Amniotic stem cell (primary cell): ENCODE results near the gene ALOX5.

Experiments used
- DNase-seq: peaks from one replicate; lab custom pipeline; 2025; lab: John Stamatoyannopoulos, UW

ALOX5 gene

DNA sequence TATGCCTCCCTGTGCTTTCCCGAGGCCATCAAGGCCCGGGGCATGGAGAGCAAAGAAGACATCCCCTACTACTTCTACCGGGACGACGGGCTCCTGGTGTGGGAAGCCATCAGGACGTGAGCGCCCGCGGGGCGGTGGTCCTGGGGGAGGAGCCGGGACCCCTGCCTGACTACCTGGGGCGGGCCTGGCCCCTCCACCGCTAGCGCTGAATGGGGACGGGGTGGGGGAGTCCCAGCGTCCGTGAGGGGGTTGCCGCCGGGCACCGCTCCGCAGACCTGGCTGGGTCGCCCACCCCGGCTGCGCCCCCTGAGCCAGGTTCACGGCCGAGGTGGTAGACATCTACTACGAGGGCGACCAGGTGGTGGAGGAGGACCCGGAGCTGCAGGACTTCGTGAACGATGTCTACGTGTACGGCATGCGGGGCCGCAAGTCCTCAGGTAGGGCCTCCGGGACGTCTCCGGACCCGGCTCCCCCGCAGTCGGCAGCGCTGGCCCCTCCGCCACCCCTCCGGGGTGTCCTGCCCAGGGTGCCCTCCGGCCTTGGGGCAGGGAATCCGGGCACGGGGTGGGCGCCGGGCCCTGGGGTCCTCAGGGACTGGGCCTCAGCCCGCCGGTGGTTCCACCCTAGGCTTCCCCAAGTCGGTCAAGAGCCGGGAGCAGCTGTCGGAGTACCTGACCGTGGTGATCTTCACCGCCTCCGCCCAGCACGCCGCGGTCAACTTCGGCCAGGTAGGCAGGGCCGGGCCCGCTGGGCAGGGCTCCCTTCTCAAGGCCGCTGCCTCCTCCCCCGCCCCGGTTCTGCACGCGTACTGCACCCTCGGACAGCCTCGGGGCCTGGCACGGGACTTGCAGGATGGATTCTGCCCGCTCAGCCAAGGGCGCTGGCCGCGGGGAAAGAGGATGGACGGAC lies 69.3 kb downstream of the ALOX5 start:
- DNase-seq, result no peak

DNA sequence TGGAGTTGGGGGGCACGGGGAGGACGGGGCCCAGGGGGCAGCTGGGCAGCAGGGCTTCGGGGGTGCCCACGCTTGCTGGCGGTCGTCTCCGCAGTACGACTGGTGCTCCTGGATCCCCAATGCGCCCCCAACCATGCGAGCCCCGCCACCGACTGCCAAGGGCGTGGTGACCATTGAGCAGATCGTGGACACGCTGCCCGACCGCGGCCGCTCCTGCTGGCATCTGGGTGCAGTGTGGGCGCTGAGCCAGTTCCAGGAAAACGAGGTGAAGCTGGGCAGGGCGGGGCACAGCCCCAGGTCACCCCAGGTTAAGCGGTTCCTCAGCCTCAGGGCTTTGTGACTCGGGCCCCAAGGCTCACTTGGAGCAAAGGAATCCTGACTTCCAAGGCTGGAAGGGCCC lies 70.0 kb downstream of the ALOX5 start:
- DNase-seq, result no peak

DNA sequence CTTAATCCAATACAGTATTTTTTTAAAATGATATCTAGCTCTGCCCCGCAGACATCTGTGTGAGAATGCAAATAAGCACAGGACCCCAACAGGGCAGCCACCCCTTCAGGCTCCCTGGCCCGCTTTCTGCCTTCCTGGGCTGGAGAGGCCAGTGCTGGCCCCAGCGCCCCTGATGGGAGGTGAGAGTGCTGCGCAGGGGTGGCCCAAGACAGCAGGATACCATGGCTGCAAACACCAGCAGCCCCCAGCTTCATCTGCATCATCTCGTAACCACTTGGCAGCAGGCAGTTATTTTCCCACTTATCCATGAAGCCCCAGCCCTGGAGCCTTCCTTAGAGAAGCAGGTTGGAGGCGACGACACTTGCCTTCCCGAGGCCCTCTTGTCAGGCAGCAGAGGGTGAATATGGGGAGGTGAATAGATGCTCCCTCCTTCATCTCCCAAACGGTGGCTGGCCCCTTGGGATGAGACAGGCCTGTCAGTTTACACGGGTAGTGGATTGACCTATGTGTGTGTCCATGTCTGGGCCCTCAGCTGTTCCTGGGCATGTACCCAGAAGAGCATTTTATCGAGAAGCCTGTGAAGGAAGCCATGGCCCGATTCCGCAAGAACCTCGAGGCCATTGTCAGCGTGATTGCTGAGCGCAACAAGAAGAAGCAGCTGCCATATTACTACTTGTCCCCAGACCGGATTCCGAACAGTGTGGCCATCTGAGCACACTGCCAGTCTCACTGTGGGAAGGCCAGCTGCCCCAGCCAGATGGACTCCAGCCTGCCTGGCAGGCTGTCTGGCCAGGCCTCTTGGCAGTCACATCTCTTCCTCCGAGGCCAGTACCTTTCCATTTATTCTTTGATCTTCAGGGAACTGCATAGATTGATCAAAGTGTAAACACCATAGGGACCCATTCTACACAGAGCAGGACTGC lies 71.2 kb downstream of the ALOX5 start:
- DNase-seq, result no peak

DNA sequence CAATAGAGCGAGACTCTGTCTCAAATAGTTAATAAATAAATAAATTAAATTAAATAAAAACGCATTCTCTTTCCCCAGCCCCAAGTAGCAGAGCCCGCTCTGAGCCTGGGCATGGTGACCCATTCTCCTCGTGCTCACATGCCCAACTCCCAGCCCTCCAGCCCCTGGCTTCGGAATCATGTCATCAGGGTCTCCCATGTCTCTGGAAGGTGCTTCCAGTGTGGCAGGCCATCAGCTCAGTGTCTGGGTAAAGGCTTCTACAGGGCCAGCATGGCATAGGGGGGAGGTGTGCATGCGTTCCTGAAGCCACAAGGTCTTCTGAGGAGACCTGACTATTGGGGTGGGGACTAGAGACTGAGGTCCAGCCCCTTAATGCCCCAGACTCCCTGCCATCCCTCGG lies 72.8 kb downstream of the ALOX5 start:
- no peak for DNase-seq

DNA sequence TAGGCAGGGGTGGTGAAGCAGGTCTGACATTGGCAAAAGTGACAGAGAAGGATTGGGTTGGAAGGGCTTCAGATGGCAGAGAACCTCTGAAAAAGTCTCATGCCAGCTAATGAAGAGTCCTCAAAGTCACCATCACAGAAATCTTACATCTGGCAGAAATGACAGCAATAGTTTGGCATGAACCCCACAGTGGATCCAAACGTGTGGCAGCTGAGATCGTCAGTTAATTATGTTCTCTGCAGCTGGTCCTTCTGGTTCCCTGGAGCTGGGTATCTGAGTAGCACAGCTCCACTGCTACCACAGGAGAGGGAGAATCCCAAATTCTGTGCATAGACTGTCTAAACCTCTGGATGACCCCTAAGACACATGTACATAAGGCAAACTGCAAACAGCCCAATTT lies 73.4 kb downstream of the ALOX5 start:
- DNase-seq, result no peak

DNA sequence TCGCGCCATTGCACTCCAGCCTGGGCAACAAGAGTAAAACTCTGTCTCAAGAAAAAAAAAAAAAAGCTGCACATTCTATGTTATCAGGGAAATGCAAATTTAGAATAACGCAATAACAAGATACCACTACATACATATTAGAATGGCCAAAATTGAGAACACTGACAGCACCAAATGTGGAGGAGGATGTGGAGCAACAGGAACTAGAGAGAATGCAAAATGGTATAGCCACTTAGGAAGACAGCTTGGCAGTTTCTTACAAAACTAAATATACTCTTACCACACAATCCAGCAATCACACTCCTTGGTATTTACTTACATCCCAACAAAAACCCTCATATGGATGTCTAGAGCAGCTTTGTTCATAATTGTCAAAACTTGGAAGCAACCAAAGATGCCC lies 76.8 kb downstream of the ALOX5 start:
- no peak for DNase-seq

DNA sequence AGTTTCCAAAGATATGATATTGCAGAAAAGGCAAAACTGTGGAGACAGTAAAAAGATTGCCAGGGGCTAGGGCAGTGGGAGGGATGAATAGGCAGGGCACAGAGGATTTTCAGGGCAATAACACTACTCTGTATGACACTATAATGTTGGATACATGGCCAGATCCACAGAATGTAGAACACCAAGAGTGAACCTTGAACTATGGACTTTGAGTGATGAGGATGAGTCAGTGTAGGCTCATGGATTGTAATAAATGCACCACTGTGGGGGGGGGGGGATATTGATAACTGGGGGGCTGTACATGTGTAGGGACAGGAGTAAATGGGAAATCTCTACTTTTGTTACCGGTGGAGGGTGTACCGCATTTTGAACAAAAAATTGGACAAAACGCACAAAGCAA lies 77.4 kb downstream of the ALOX5 start:
- no peak for DNase-seq

DNA sequence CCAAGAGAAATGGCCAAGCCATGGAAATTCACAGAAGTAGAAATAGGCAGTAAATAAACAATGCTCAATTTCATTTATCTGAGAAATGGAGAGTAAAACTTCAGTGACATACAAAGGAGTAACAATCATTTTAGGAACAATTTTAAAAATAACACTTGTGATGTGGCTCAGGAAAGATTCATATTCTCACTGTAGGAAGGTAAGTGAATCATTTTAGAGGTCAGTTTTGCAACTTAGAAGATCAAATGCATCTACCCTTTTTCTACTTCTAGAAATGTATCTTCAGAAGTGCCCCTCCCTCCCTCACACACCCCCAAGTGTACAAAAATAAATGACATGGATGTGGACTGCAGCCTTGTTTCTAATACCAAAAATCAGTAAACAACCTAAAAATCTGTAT lies 78.3 kb downstream of the ALOX5 start:
- DNase-seq, result no peak

DNA sequence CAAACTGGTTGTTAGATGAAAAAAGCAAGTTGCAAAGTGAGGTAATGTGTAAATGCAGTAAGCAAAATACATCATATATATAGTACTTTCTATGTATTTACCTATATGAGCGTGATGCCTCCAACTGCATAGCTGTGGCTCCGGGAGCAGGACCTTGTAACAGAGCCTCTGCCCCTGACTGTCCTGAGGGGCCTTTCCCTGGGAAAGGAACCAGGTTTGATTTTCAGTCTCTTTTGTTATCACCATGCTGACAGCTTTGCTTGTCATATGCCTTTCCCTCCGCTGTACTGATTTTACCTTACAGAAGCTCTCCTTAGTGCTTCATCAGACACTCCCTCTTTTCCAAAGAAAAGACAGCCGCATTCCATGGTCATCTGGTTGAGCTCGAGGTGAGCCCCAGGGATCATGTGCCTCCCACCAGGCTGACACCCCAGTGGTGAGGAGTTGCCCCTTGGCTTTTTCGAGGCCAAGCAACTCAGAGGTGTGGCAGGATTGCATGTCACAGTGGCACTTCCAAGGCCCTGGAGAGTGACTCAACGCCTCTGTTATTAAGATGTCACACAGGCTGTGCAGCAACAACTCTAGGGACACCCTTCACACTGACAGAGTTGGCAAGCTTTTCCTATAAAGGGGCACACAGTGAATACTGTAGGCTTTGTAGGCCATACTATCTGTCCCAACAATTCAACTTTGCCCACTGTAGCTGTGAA lies 78.9 kb downstream of the ALOX5 start:
- DNase-seq, result no peak

DNA sequence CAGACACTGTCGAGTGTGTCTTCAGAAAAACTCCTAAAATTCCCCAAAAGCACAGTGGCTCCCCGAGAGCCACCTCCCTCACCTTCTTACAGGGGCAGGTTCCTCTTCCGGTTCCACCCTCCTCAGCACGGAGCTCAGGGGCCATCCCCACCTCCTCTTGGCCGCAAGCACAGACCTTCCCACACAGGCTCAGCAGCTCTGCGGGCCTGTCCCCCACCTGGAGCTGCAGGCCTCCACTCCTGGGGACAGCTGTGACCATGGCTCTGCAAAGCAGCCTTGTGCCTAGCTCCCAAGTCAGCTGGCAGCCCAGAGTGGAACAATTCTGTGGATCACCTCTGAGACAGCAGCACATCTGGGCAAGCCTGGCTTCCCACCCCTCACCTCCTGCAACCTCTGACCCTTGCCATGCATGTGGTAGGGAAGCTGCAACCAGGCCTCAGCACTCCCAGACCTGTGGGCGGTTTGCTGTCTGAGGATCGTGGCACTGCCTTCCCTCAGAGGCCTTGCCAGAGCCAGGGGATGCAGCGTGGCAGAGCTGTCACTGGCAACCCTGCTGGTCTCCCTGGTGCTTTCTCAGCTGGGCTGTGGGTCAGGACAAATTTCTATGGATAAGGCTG lies 79.7 kb downstream of the ALOX5 start:
- no peak for DNase-seq

DNA sequence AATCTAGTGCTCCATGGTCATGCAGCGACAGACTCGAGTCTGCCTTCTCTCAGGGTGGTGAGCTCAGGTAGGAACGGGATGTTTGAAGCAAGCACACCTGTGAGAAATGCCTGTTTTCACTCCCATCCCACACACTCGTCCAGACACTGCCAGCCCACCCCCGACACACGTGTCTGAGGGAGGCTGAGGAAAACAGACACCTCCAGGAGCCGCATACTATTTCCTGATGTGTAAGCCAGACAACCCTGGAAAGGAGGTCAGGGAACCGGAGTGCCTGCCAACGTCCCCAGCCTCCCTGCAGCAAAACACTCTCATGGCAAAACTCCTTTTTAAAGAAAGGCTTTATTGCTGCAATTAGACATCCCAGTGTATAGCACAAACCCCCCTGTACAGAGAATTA lies 80.2 kb downstream of the ALOX5 start:
- no peak for DNase-seq

DNA sequence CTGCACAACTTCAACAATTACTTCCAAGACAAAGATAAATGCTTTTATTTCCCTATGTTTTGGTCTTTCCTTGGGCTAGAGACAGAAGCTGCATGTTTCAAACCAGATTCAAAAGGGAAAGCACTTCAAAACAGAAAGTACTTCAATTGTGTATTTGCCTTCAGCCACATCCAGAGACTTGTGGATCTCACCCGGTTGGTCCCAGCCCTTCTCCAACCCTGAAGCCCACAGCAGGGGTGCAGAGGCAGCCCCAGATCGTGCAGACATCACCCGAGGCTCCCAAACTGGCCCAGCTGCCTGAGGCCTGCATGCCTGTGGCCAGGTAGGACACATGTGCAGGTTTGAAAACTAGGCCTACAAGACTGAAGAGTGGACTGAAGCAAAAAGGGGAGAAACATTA lies 80.8 kb downstream of the ALOX5 start:
- no peak for DNase-seq

DNA sequence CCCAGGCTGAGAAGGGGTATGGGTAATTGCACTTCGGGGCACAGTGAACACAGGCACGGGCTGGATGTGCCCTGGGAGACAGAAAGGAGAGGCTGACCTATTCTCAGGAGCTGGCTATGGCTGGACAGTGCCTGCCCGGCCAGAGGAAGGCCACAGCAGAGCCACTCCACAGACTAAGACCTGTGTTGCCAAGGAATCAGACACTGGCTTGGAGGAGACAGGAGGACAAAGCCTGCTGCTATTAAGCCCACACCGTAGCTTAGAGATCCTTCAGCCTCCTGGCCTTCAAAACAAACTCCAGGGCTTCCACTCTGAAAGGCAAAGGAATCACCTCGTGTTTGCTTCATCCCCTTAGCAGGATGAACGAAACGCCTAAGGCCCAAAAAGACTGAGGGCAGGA lies 82.2 kb downstream of the ALOX5 start:
- DNase-seq, result no peak

DNA sequence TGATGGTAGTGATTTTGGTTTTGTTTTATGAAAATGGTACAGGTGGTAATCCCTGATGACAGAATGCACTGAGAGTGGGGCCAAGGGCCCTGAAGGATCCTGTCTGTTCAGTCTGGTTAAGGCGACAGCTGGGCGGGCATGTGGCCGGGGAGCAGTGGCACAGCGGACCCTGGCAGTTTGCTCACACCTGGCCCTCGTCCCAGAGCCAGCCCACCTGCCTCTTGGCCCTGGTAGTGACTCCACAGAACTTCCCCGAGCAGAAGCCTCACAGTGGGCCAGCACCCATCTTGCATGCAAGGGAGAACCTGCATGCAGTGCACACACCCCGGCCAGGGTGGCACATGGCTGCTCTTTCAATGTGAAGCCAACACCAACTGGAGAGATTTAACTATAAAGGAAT lies 82.8 kb downstream of the ALOX5 start:
- no peak for DNase-seq

DNA sequence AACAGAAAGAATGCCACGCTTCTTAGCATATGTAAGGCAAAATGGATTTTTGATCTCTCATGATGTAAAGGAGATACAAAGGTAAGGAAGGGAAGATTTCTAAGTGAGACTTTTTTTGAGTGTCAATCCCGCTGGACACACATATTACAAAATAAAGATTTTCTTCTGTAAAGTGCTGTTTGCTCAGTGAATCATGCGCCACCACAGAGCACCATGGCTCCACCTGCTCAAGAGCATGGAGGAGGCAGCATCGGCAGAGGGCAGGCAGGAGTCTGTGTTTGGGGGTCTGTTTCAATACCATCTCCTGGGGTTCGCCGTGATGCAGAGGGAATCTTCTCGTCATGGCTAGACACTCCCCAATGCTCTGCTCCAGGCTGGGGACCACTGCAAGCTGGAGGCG lies 83.5 kb downstream of the ALOX5 start:
- DNase-seq, result no peak

DNA sequence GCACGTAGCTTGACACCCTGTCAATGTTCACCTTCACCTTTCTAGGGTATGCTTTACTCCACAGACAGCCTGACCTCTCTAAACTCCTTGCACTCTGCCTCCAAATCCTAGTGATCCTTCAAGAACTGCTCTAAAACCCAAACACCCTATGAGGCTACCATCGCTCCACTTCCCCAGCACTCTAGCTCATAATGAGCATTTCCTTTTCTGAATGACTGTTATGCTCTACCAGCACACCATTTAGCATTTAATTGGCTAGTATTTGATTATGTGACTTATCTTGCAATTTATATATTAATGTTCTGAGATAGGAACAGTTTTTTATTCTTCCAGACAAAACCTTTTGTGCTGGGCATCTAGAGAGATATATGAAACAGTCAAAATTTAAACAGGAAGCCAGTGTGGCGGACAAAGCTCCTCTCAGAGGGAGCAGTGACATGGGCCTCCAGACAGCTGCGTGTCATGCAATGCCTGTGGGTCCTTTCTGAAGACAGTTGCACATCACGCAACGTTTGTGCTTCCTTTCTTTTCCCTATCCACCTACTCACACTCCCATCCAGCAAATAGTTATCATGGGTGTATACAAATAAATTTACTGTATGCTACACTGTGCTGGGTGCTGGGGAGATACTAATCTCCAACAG lies 86.3 kb downstream of the ALOX5 start:
- DNase-seq, result no peak

DNA sequence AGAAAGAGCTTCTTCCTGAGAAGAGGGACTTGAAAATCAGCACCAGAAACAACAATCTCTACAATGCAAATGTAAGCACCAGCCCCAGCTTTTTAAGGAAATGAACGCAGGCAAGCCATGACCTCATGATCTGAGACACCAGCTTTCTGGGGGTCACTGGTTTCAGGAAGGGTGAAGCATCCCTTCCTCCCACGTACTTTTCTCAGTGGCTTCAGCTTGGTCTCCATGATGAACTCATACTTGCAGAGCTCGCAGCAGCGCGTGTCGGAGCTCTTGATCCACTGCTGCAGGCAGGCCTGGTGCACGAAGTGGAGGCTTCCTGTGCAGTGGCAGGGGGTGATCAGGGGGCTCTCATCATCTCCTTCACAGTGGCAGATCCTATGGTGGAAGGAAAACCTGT lies 87.0 kb downstream of the ALOX5 start:
- DNase-seq, result no peak

DNA sequence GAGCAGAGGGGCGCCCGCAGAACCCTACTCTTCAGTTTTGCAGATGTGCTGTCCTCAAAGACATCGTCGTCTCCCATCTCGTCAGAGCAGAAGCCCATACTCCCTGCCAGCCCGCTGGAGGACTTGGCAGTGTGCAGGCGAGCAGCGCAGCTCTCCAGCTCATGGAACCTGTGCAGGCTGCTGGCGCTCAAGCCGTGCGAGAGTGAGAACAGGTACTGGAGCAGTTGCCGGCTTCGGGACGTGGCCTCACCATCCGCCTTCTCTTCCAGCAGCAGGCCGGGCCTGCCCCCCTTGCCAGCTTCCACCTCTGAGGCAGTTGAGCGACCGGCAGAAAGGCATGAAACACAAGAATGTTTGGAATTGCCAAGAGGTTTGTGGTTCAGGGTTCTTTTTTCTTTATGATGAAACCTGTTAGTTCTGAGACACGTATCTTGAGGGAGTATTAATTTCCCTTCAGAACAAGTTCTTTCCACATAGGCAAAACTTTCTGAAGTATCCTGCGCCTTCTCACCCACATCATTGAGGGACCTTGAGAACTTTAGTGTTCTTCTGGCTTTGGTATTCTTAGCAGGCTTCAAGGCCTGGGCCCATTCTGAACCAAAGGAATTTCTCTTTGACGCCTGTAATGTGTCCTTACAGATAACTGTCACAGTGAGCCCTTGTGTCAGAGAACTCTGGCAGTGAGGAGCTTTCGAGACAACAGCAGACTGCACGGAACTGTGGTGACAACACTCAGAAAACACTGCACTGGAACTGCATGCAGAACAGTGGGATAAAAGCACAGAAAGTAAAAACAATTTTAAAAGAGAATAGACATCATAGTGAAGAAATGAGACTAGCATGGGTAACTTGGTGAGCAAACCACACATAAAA lies 89.5 kb downstream of the ALOX5 start:
- no peak for DNase-seq

DNA sequence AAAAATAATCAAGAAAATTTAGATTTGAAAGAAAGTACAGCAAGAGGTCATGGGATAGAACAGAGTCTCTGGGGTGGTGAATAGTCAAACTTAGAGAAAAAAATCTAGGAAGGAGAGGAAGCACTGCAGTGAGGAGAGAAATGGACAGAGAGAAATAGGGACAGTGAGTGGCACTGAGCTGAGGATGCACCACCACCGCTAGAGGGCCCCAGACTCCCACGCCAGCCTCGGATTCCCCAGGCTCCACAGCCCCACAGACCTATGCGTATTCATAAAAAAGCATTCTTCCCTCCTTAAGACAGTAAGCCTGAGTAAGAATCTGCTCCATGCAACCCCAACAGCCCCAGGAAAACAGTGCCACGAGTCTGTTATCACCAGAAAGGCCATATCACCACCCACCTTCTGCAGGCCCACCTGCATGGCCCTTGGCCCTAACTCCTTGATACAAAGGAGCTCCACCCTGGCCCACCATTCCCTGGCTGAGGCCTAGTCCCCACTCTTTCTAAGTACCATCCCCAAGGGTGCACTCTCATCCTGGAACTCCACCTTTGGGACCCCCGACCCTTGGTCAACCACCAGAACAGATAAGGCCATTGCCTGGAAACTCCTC lies 91.0 kb downstream of the ALOX5 start:
- DNase-seq, result peak; percentile 11

DNA sequence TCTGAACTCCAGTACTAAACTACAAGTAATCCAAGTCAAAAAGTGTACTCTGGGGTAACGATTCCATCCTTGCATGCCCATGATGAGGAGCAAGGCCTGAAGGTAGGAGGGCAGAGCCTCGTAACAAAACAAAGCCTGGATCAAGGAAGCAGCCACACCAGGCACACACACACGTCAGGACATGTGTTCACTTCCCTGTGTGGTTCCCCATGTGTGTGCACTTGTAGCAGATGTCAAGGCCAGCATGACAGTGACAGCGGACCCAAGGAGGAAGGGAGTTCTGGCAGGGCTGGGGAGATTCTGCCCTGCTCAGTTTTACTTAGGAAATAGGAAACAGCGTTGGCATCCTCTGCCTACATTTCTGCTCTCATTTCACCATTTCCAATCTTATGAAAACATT lies 92.8 kb downstream of the ALOX5 start:
- DNase-seq, result no peak
